HepG2 (cell line): ENCODE measurements around the gene PDGFB. TPM values are rescaled to one million over a fixed set of nuclear protein-coding genes. Genes with fewer than 3 reads are reported as not detected.

Experiments used
- BORCS8-MEF2B ChIP-seq: sonication (generic); formaldehyde crosslinking; IDR thresholded peaks from 2 replicates; pipeline ENCODE4 v1.8.0; 2022; ENCODE audit warnings: mild to moderate bottlenecking, missing genetic modification reagents
- CERS6 ChIP-seq: sonication (generic); formaldehyde crosslinking; IDR thresholded peaks from 2 replicates; pipeline ENCODE4 v1.5.0; 2020; ENCODE audit warnings: missing genetic modification reagents
- HDAC1 ChIP-seq: sonication (generic); formaldehyde crosslinking; IDR thresholded peaks from 2 replicates; pipeline ENCODE4 v1.5.1; 2020; ENCODE audit warnings: mild to moderate bottlenecking, missing genetic modification reagents
- KIAA2018 ChIP-seq: sonication (generic); formaldehyde crosslinking; IDR thresholded peaks from 2 replicates; pipeline ENCODE4 v1.5.0; 2020; ENCODE audit warnings: mild to moderate bottlenecking, missing genetic modification reagents, borderline replicate concordance
- MAF1 ChIP-seq: sonication (generic); formaldehyde crosslinking; IDR thresholded peaks from 2 replicates; pipeline ENCODE4 v1.5.0; 2020; ENCODE audit warnings: missing genetic modification reagents, borderline replicate concordance
- RARG ChIP-seq: sonication (generic); formaldehyde crosslinking; IDR thresholded peaks from 2 replicates; pipeline ENCODE4 v1.4.0; 2020; ENCODE audit warnings: low read depth, mild to moderate bottlenecking, missing genetic modification reagents
- SRSF1 ChIP-seq: fragments of 200-400 bp; formaldehyde crosslinking; optimal IDR thresholded peaks from 2 replicates; pipeline ENCODE3; 2017; ENCODE audit warnings: mild to moderate bottlenecking, low read depth, low read length, moderate library complexity
- YEATS4 ChIP-seq: sonication (generic); formaldehyde crosslinking; IDR thresholded peaks from 2 replicates; pipeline ENCODE4 v1.4.0; 2020; ENCODE audit warnings: missing genetic modification reagents, borderline replicate concordance
- ZMAT3 ChIP-seq: sonication (generic); formaldehyde crosslinking; conservative IDR thresholded peaks from 2 replicates; pipeline ENCODE4 v1.7.0; 2021; ENCODE audit warnings: missing genetic modification reagents
- ZNF251 ChIP-seq: sonication (generic); formaldehyde crosslinking; IDR thresholded peaks from 2 replicates; pipeline ENCODE4 v1.9.0; 2021; ENCODE audit warnings: mild to moderate bottlenecking, missing genetic modification reagents
- ZNF468 ChIP-seq: sonication (generic); formaldehyde crosslinking; IDR thresholded peaks from 2 replicates; pipeline ENCODE4 v1.8.0; 2022; ENCODE audit warnings: mild to moderate bottlenecking, moderate library complexity, missing genetic modification reagents
- ZNF547 ChIP-seq: sonication (generic); formaldehyde crosslinking; IDR thresholded peaks from 2 replicates; pipeline ENCODE4 v1.5.1; 2020; ENCODE audit warnings: mild to moderate bottlenecking, missing genetic modification reagents
- ZNF768 ChIP-seq: sonication (generic); formaldehyde crosslinking; IDR thresholded peaks from 2 replicates; pipeline ENCODE4 v1.4.0; 2020; ENCODE audit warnings: missing genetic modification reagents
- ZNF776 ChIP-seq: sonication (generic); formaldehyde crosslinking; IDR thresholded peaks from 2 replicates; pipeline ENCODE4 v1.4.0; 2020; ENCODE audit warnings: mild to moderate bottlenecking, missing genetic modification reagents
- polyA plus RNA-seq, 8 experiments: library from polyadenylated mRNA; depleted of rRNA in 3 of 8; stranded (reverse) in 7 of 8; unstranded in 1 of 8; fragments of >200 nt; fragmentation: Illumina TruSeq in 4 of 8; extraction: Trizol in 4 of 8; gene quantifications; 2 replicates each; pipeline versions ENCODE4 v1.2.1 to v1.2.3, GENCODE V29; 2011 to 2016; ENCODE audit warnings: low read depth in 4 of 8, missing spikeins in 1 of 8, mixed read lengths in 1 of 8; ENCODE audit not compliant: insufficient read depth in 1 of 8
- total RNA-seq, 5 experiments: library from RNA; depleted of rRNA; stranded (reverse); fragments of >200 nt; fragmentation: Illumina TruSeq; extraction: Trizol; gene quantifications; 2 replicates each; pipeline ENCODE4 v1.2.3, GENCODE V29; 2016; ENCODE audit warnings: low read depth in 1 of 5
- TF ChIP-seq, protein P1 (sequence below): sonication (generic); formaldehyde crosslinking; IDR thresholded peaks from 2 replicates; pipeline ENCODE4 v1.9.0; 2022; ENCODE audit warnings: low read depth, missing genetic modification reagents
- TF ChIP-seq, protein P2 (sequence below): sonication (generic); formaldehyde crosslinking; IDR thresholded peaks from 2 replicates; pipeline ENCODE4 v1.8.0; 2022; ENCODE audit warnings: mild to moderate bottlenecking, missing genetic modification reagents, borderline replicate concordance

The PDGFB gene
- total and polyA plus RNA-seq, 2 of the 13 experiments (the other 11 are each of a cell fraction or from before 2014, with no cell fraction given): 1.4 to 10.1 TPM

- TF ChIP-seq CERS6: no peak
- TF ChIP-seq ZNF251 (CRISPR knock-in tag): no peak
- TF ChIP-seq RARG (CRISPR knock-in tag): no peak
- no peak for TF ChIP-seq BORCS8-MEF2B (CRISPR knock-in tag)
- no peak for TF ChIP-seq MAF1
- TF ChIP-seq ZNF468 (CRISPR knock-in tag): no peak
- TF ChIP-seq, protein P1, sequence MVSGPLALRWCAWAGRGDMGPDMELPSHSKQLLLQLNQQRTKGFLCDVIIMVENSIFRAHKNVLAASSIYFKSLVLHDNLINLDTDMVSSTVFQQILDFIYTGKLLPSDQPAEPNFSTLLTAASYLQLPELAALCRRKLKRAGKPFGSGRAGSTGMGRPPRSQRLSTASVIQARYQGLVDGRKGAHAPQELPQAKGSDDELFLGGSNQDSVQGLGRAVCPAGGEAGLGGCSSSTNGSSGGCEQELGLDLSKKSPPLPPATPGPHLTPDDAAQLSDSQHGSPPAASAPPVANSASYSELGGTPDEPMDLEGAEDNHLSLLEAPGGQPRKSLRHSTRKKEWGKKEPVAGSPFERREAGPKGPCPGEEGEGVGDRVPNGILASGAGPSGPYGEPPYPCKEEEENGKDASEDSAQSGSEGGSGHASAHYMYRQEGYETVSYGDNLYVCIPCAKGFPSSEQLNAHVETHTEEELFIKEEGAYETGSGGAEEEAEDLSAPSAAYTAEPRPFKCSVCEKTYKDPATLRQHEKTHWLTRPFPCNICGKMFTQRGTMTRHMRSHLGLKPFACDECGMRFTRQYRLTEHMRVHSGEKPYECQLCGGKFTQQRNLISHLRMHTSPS: peak; percentile 90
- no peak for TF ChIP-seq ZMAT3
- TF ChIP-seq ZNF547 (CRISPR knock-in tag): no peak
- TF ChIP-seq, protein P2, sequence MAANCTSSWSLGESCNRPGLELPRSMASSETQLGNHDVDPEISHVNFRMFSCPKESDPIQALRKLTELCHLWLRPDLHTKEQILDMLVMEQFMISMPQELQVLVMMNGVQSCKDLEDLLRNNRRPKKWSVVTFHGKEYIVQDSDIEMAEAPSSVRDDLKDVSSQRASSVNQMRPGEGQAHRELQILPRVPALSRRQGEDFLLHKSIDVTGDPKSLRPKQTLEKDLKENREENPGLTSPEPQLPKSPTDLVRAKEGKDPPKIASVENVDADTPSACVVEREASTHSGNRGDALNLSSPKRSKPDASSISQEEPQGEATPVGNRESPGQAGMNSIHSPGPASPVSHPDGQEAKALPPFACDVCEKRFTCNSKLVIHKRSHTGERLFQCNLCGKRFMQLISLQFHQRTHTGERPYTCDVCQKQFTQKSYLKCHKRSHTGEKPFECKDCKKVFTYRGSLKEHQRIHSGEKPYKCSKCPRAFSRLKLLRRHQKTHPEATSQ (CRISPR knock-in tag): no peak
- no peak for TF ChIP-seq YEATS4 (CRISPR knock-in tag)
- no peak for TF ChIP-seq ZNF768
- no peak for TF ChIP-seq ZNF776
- no peak for TF ChIP-seq KIAA2018 (CRISPR knock-in tag)
- no peak for TF ChIP-seq SRSF1
- TF ChIP-seq HDAC1: no peak
Measured at GRCh38 chr22:39292031-39292462, 47.3 kb upstream of the PDGFB start (continued).
